IPS-NIHi7 (cell line): Measurements from ENCODE around the gene PTDSS2.
A peak's percentile ranks its signal among the peaks of the same experiment; 100 is the strongest.
"Not testable (repeated sequence)": the region's sequence is repeated elsewhere in the genome, so short reads cannot be mapped to it uniquely, and the experiment has no call there.

Experiments used
- DNase-seq: peaks from one replicate; pipeline ENCODE4 v3.0.0; 2012; ENCODE audit warnings: mixed read lengths; ENCODE audit errors: extremely low spot score

PTDSS2 gene

GRCh38 chr11:431921-432320 is 18.2 kb upstream of the PTDSS2 start:
- DNase-seq: no peak

GRCh38 chr11:432501-433100 is 17.5 kb upstream of the PTDSS2 start:
- no peak for DNase-seq

- DNase-seq: no peak
Observed at GRCh38 chr11:433111-433510, 17.0 kb upstream of the PTDSS2 start.

- no peak for DNase-seq
Observed at GRCh38 chr11:433641-434040, 16.4 kb upstream of the PTDSS2 start.

GRCh38 chr11:434496-434895 is 15.6 kb upstream of the PTDSS2 start:
- no peak for DNase-seq

GRCh38 chr11:434999-435740 is 14.9 kb upstream of the PTDSS2 start:
- DNase-seq: not testable (repeated sequence)

- no peak for DNase-seq
Observed at GRCh38 chr11:437228-437870, 12.7 kb upstream of the PTDSS2 start.

GRCh38 chr11:438101-438844 is 11.8 kb upstream of the PTDSS2 start:
- DNase-seq: no peak

- DNase-seq: no peak
Observed at GRCh38 chr11:439315-440064, 10.6 kb upstream of the PTDSS2 start.

GRCh38 chr11:440065-441042 is 9.7 kb upstream of the PTDSS2 start:
- no peak for DNase-seq

GRCh38 chr11:441043-441417 is 9.0 kb upstream of the PTDSS2 start:
- no peak for DNase-seq

- peak; percentile 77 for DNase-seq
Observed at GRCh38 chr11:441418-442274, 8.4 kb upstream of the PTDSS2 start, which contains the start of gene ANO9. Gene ANO9 (minus strand): TSS chr11:442011. CDS start chr11:441926, 85 bp downstream.

GRCh38 chr11:442611-443081 is 7.4 kb upstream of the PTDSS2 start:
- no peak for DNase-seq

- DNase-seq: no peak
Observed at GRCh38 chr11:443542-444199, 6.4 kb upstream of the PTDSS2 start.

GRCh38 chr11:444396-445144 is 5.5 kb upstream of the PTDSS2 start:
- DNase-seq: no peak

- DNase-seq: no peak
Observed at GRCh38 chr11:445765-446588, 4.1 kb upstream of the PTDSS2 start.

GRCh38 chr11:446891-447290 is 3.2 kb upstream of the PTDSS2 start:
- DNase-seq: no peak
